Activated CD8-positive, alpha-beta memory T cell treated with anti-CD3 and anti-CD28 coated beads for 36 hours (primary cell): ENCODE data around the gene SCTR. TPM values are rescaled to one million over a fixed set of nuclear protein-coding genes. Genes with fewer than 3 reads are reported as not detected.

Experiments
- CTCF ChIA-PET: fragments of 350-600 bp; sonication (Branson Sonifier 250); formaldehyde crosslinking; loops from one replicate; lab custom pipeline; 2021; ENCODE audit warnings: antibody characterized with exemption; lab: Charles Lee
- POLR2A ChIA-PET: fragments of 350-600 bp; sonication (Branson Sonifier 250); formaldehyde crosslinking; loops from one replicate; lab custom pipeline; 2021; ENCODE audit warnings: antibody characterized with exemption; lab: Charles Lee
- total RNA-seq, 2 experiments: library from RNA; stranded (reverse); gene quantifications; one replicate each; pipeline ENCODE4 v1.2.3, GENCODE V29; 2021

The SCTR gene
- total RNA-seq, 2 experiments from 2014 or later: not detected

- ChIA-PET POLR2A (no interaction called here), CTCF (interaction anchor here (3.1 kb wide), 1 partner anchor 69 kb away, joined by 22 read pairs; no protein-coding TSS in a partner anchor)
These were observed 45.9 kb downstream of the SCTR start for GRCh38 chr2:119478188-119478977.

DNA sequence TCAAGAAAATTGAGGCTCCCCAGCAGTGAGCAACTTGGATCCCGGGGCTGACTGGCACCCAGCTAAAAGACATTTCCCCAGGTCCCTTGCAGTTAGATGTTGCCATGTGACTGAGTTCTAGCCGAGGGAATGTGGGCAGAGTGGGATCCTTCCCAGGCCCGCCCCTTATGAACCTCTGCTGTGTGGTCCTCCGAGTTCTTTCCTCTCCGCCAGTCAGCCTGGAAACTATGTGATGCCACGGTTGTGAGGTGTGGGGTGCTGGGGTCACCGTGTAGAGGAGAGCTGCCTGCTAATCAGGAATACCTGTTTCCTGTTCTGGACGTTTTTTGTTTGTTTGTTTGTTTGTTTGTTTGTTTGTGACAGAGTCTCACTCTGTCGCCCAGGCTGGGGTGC is 47.2 kb downstream of the SCTR start:
- ChIA-PET POLR2A (no interaction called here), CTCF (interaction anchor here (0.8 to 3.1 kb wide), 3 partner anchors 14 to 73 kb away, joined by 3 to 22 read pairs (median 4); no protein-coding TSS in a partner anchor)

- ChIA-PET POLR2A (no interaction called here), CTCF (interaction anchor here (0.8 to 3.1 kb wide), 7 partner anchors 11 to 593 kb away, joined by 3 to 22 read pairs (median 4); no protein-coding TSS in a partner anchor)
These were observed 47.8 kb downstream of the SCTR start for GRCh38 chr2:119476301-119477112.

DNA sequence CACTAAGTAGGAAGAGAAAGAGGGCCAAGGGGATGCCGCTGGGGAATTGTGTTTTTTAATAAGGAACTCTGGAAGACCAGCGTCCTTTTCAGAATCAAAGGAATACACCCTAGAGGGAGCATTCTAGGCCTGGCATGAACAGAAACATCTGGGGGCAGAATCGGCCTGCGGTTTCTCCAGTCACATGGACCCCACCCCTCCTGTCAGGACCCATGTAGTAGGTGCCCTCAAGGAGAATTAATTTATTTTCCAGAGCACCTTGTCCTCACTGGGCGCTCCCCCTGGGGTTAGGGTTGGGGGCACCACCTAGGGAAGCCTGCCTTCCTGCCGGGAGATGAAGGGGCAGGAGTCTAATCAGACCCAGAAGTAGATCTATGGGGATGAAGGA is 48.4 kb downstream of the SCTR start:
- ChIA-PET CTCF (interaction anchor here (1.0 to 3.1 kb wide), 5 partner anchors 10 to 592 kb away, joined by 3 to 22 read pairs (median 4); no protein-coding TSS in a partner anchor), POLR2A (no interaction called here)

GRCh38 chr2:119475225-119475856 is 48.9 kb downstream of the SCTR start:
- ChIA-PET CTCF (interaction anchor here (1.1 to 3.1 kb wide), 4 partner anchors 10 to 592 kb away, joined by 3 to 22 read pairs (median 4); no protein-coding TSS in a partner anchor), POLR2A (no interaction called here)

DNA sequence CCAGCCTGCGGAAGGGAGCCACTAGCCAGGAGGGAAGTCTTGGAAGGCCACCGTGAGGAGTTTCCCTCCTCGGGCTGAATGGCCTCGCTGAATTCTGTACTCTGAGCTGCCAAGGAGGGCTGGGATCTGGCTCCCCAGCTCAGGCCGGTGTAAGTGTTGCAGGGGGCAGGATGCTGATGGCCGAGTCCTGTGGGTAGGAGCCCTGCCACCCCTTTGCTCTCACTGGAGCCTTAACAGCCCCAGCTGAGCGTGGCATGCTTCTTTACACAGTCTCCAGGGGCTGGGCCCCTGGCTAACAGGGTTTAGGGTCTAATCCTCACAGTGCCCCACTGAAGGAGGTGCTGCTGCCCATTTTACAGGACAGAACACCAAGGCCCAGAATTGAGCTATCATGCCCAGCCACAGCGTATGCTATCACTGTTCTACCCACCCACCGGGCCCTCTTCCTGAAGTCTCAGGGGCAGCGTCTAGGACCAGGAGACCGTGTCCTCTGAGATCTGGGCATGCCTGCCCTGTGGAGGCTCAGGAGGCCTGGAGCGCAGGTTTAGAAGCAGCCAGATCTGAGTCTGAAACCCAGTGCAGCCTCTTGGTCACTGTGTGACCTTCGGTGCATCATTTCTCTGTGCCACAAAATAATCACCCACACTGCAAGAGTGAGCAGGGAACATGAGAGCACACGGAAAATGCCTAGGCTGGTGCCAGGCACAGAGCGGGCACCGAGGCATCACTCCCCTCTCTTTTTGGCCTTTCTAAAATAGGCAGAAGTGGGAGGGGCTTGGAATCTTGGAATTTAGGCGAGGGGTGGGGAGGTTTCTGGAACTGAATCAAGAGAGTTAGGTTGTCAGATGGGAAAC is 49.7 kb downstream of the SCTR start:
- CTCF ChIA-PET: no interaction called here
- POLR2A ChIA-PET: no interaction called here

GRCh38 chr2:119473621-119474370 is 50.5 kb downstream of the SCTR start:
- ChIA-PET POLR2A (no interaction called here), CTCF (no interaction called here)

DNA sequence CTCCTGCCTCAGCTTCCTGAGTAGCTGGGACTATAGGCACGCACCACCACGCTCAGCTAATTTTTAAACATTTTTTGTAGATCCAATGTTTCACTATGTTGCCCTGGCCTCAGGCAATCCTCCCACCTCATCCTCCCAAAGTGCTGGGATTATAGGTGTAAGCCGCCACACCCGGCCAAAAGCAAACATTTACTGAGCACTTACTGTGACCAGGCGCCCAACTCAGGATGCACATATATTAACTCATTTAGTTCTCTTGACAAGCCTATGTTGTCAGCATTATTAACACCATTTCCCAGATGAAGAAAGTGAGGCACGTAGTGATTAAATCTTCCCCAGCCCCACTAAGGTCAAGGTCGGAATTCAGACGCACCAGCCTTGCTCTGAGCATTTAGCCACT is 51.5 kb downstream of the SCTR start:
- CTCF ChIA-PET: no interaction called here
- POLR2A ChIA-PET: no interaction called here

DNA sequence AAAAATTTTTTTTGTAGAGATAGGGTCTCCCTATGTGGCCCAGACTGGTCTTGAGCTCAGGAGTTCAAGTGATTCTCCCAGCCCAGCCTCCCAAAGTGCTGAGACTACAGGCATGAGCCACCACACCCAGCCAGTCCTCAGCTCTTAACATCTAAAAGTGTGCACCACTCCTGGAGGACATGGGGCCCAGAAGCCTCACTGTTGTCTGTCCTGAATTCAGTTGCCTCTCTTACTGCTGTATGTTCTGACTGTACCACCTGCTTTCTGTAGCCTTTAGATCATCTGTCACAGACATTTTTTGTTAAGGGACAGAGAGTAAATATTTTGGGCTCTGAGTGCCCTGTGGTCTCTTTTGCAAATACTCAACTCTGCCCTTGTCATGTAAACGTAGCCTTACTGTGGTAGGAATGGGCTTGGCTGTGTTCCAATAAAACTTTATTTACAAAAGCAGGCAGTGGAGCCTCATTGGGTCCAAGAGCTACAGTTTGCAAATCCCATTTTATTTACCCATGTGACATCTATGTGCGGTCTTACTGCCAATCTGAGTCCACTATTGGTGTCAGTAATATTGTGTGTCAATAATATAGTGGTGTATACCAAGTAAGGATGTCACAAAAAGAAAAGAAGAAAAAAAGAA is 54.5 kb downstream of the SCTR start:
- POLR2A ChIA-PET: no interaction called here
- CTCF ChIA-PET: no interaction called here

DNA sequence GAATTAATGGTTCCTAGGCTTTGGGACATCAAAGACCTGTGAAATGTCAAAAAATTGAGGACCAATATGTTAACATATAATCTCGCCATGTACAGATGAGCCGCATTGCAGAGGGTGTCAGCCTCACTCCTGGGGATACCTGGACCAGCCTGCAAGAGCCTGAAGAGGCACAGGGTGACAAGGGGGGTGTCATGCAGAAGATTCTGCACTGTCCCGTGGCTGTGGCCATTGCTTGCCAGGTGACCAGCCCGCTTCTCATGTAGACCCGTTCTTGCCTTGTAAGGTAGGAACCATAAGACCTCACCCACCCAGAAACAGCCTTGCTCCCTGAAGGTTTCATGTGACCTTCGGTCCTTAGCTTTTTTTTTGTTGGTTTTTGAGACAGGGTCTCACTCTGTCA is 55.2 kb downstream of the SCTR start:
- ChIA-PET CTCF (no interaction called here), POLR2A (no interaction called here)

GRCh38 chr2:119468154-119468955 is 55.9 kb downstream of the SCTR start:
- ChIA-PET CTCF (no interaction called here), POLR2A (no interaction called here)

GRCh38 chr2:119466373-119466772 is 57.9 kb downstream of the SCTR start:
- CTCF ChIA-PET: interaction anchor here (1.6 kb wide), 1 partner anchor 9 kb away, joined by 5 read pairs; no protein-coding TSS in a partner anchor
- POLR2A ChIA-PET: no interaction called here

DNA sequence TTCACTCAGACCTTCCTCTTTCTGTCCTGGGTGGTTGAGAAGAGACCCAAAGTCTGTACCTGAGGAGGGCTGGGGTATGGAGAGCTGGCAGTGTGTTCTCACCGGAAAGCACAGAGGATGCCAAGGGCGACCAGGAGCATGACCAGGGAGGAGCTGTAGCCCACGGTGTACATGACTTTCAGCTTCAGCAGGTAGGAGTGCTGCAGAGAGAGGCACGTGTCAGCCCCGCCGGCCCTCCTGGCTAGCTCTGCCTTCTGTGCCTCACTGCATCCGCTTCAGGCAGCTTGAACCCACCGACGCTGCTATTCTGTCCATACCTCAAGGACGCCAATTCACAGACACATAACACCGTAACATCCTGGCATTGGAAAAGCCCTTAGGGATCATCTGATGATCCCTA is 58.6 kb downstream of the SCTR start:
- ChIA-PET POLR2A (no interaction called here), CTCF (interaction anchor here (1.6 kb wide), 1 partner anchor 10 kb away, joined by 5 read pairs; no protein-coding TSS in a partner anchor)

DNA sequence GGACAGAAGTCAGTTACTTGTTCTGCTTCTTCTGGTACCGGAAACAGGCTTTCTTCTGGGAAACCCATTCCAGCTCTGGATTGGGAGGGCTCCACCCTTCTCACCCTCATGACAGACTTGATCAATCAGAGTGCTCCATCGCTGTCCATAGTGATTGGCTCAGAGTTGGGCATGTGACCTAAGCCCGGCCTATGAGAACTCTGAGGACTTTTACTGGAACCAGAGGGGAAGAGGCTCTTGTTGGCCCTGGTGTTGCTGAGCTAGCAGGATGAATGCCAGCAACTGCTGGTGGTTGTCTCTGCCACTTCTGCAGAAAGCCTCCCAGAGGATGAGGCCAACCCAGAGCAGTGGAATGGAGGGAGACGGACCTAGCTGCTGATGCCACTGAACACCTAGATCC is 59.3 kb downstream of the SCTR start:
- ChIA-PET POLR2A (no interaction called here), CTCF (interaction anchor here (1.6 kb wide), 1 partner anchor 11 kb away, joined by 5 read pairs; no protein-coding TSS in a partner anchor)

- CTCF ChIA-PET: no interaction called here
- POLR2A ChIA-PET: no interaction called here
These were observed 60.3 kb downstream of the SCTR start for GRCh38 chr2:119463990-119464389.

DNA sequence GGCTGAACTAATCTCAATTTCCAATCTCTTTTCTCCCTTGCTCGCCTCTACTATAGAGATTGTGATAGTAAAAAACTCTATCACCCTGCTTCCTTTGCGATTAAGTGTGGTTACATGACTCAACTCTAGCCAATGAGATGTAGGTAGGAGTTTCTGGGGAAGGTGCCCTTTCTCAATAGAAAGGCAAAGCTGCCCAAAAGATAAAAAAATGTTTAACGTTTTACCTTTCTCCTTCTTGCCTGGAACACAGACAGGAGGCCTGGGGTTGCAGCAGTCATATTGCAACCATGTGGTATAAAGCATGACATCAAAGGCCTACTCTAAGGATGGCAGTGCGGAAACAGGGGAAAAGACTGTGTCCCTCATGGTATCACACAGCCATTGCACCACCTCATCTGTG is 61.1 kb downstream of the SCTR start:
- CTCF ChIA-PET: interaction anchor here (1.2 kb wide), 1 partner anchor 13 kb away, joined by 3 read pairs; no protein-coding TSS in a partner anchor
- POLR2A ChIA-PET: no interaction called here

DNA sequence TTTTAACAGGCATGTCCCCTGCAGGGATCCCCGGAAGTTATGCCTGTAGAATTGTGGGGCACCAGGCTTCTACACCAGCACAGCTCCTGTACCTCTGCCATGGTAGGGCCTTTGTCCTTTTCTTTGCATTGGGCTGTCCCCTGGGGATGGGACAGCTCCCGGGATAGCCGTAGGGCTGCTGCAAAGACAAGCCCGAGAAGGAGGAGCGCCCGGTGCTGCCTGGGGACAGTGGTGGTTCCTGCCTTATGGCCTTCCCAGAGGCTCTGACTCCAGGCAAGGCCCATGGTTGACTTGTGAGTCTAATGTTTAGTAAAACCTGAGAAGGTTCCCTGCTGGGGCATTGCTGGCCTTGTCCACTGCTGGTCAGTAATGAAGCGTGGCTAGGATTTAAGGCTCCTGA is 61.7 kb downstream of the SCTR start:
- CTCF ChIA-PET: interaction anchor here (1.2 kb wide), 2 partner anchors 10 to 14 kb away, joined by 3 read pairs; no protein-coding TSS in a partner anchor

More for the DNA sequence above, 61.7 kb downstream of the SCTR start:
- POLR2A ChIA-PET: no interaction called here
